Loucy (cell line): ENCODE data around the gene PRUNE2.

Experiments used
- H2AFZ ChIP-seq: fragments of 200-600 bp; sonication (generic); 2 replicates; pipeline ENCODE4 v1.6.0; 2016; ENCODE audit warnings: antibody characterized with exemption, mild to moderate bottlenecking, low read length, moderate library complexity
- H3F3A ChIP-seq: fragments of 200-600 bp; 2 replicates; pipeline ENCODE4 v1.6.0; 2016; ENCODE audit warnings: antibody characterized with exemption, low read depth, mild to moderate bottlenecking
- H3K27me3 ChIP-seq: fragments of 200-600 bp; sonication (generic); 2 replicates; pipeline ENCODE4 v1.6.1; 2014; ENCODE audit warnings: low read length, mild to moderate bottlenecking; ENCODE audit not compliant: insufficient read depth, poor library complexity, severe bottlenecking
- H3K36me3 ChIP-seq: fragments of 200-600 bp; sonication (generic); 2 replicates; pipeline ENCODE4 v1.6.1; 2016; ENCODE audit warnings: low read length; ENCODE audit not compliant: insufficient read depth
- H3K4me1 ChIP-seq: fragments of 200-600 bp; sonication (generic); 2 replicates; pipeline ENCODE4 v1.5.1; 2014; ENCODE audit warnings: low read length, mild to moderate bottlenecking; ENCODE audit not compliant: insufficient read depth, poor library complexity, severe bottlenecking
- H3K4me2 ChIP-seq: fragments of 200-600 bp; sonication (generic); 2 replicates; pipeline ENCODE4 v1.6.0; 2014; ENCODE audit warnings: antibody characterized with exemption, low read length, low read depth, mild to moderate bottlenecking; ENCODE audit not compliant: poor library complexity, severe bottlenecking
- H3K4me3 ChIP-seq: fragments of 200-600 bp; sonication (generic); 2 replicates; pipeline ENCODE4 v1.5.1; 2014; ENCODE audit warnings: low read length, mild to moderate bottlenecking, mixed read lengths; ENCODE audit not compliant: poor library complexity, severe bottlenecking
- H3K79me2 ChIP-seq: fragments of 200-600 bp; sonication (generic); 2 replicates; pipeline ENCODE4 v1.6.1; 2014; ENCODE audit warnings: low read length; ENCODE audit not compliant: insufficient read depth
- H3K9ac ChIP-seq: fragments of 200-600 bp; sonication (generic); 2 replicates; pipeline ENCODE4 v1.6.0; 2014; ENCODE audit warnings: mild to moderate bottlenecking, low read depth, low read length, moderate library complexity; ENCODE audit not compliant: poor library complexity, severe bottlenecking
- H3K9me2 ChIP-seq: fragments of 200-600 bp; sonication (generic); replicated peaks from 2 replicates; pipeline ENCODE4 v1.6.1; 2016; ENCODE audit warnings: low read depth, low read length, mixed read lengths
- H3K9me3 ChIP-seq: fragments of 200-600 bp; sonication (generic); 2 replicates; pipeline ENCODE4 v1.6.1; 2014; ENCODE audit warnings: mild to moderate bottlenecking, antibody characterized with exemption, low read length, low read depth; ENCODE audit not compliant: insufficient read depth
- H4K20me1 ChIP-seq: fragments of 200-600 bp; sonication (generic); 2 replicates; pipeline ENCODE4 v1.6.0; 2014; ENCODE audit warnings: antibody characterized with exemption, low read length, mild to moderate bottlenecking; ENCODE audit not compliant: insufficient read depth, poor library complexity, severe bottlenecking
- CTCF ChIP-seq: fragments of 200-600 bp; sonication (generic); conservative IDR thresholded peaks from 2 replicates; pipeline ENCODE4 v1.5.1; 2014; ENCODE audit warnings: mild to moderate bottlenecking, antibody characterized with exemption, low read length
- EZH2phosphoT487 ChIP-seq: fragments of 200-600 bp; IDR thresholded peaks from 2 replicates; pipeline ENCODE4 v1.6.1; 2018; ENCODE audit warnings: antibody characterized with exemption, mild to moderate bottlenecking, moderate library complexity, borderline replicate concordance

The PRUNE2 gene

GRCh38 chr9:76896035-76896434, 9.9 kb downstream of the PRUNE2 start:
- H3K79me2 ChIP-seq = no peaks in the 10 kb centered on the region
- no peaks in the 10 kb centered on the region for H3K4me1 ChIP-seq
- TF ChIP-seq EZH2phosphoT487 (no peak), CTCF (no peak)
- no peak overlapping the region for H3K9ac ChIP-seq
- no peaks in the 10 kb centered on the region for H3K9me2 ChIP-seq
- no peak overlapping the region for H3K4me3 ChIP-seq
- no peaks in the 10 kb centered on the region for H3K9me3 ChIP-seq
- no peaks in the 10 kb centered on the region for H3F3A ChIP-seq
- H3K36me3 ChIP-seq = no peaks in the 10 kb centered on the region
- no peak overlapping the region for H3K4me2 ChIP-seq
- no peak overlapping the region for H2AFZ ChIP-seq
- no peaks in the 10 kb centered on the region for H3K27me3 ChIP-seq
- no peaks in the 10 kb centered on the region for H4K20me1 ChIP-seq

- Histone ChIP-seq H4K20me1 (no peaks in the 10 kb centered on the region), H3K36me3 (no peaks in the 10 kb centered on the region), H3F3A (no peaks in the 10 kb centered on the region), H3K4me1 (no peaks in the 10 kb centered on the region), H3K9ac (no peak overlapping the region), H2AFZ (no peak overlapping the region), H3K9me2 (no peaks in the 10 kb centered on the region), H3K4me2 (no peak overlapping the region), H3K4me3 (no peak overlapping the region), H3K79me2 (no peaks in the 10 kb centered on the region), H3K27me3 (no peaks in the 10 kb centered on the region), H3K9me3 (no peaks in the 10 kb centered on the region)
- TF ChIP-seq CTCF (no peak), EZH2phosphoT487 (no peak)
Measured at GRCh38 chr9:76895186-76895585, 10.7 kb downstream of the PRUNE2 start.

GRCh38 chr9:76894198-76894597, 11.7 kb downstream of the PRUNE2 start:
- Histone ChIP-seq H3K4me2 (no peak overlapping the region), H3K27me3 (no peaks in the 10 kb centered on the region), H3F3A (no peaks in the 10 kb centered on the region), H4K20me1 (no peaks in the 10 kb centered on the region), H3K36me3 (no peaks in the 10 kb centered on the region), H3K4me3 (no peak overlapping the region), H3K79me2 (no peaks in the 10 kb centered on the region), H2AFZ (no peak overlapping the region), H3K9me3 (no peaks in the 10 kb centered on the region), H3K9ac (no peak overlapping the region), H3K4me1 (no peaks in the 10 kb centered on the region), H3K9me2 (no peaks in the 10 kb centered on the region)
- TF ChIP-seq EZH2phosphoT487 = no peak
- no peak for TF ChIP-seq CTCF
